GM19099 (cell line): ENCODE results near the gene BCL2.
A peak's percentile ranks its signal among the peaks of the same experiment; 100 is the strongest.

Experiments
- POLR2A ChIP-seq: IDR thresholded peaks from 3 replicates; pipeline ENCODE4 v1.6.1; 2011; ENCODE audit warnings: low read depth; ENCODE audit not compliant: insufficient read length; ENCODE audit errors: extremely low read depth

Gene BCL2

GRCh38 chr18:63185984-63186383 is 133.6 kb downstream of the BCL2 start:
- TF ChIP-seq POLR2A, result no peak

GRCh38 chr18:63183952-63184770 is 135.4 kb downstream of the BCL2 start:
- no peak for TF ChIP-seq POLR2A

GRCh38 chr18:63183378-63183777 is 136.2 kb downstream of the BCL2 start:
- no peak for TF ChIP-seq POLR2A

GRCh38 chr18:63182861-63183260 is 136.7 kb downstream of the BCL2 start:
- no peak for TF ChIP-seq POLR2A

- TF ChIP-seq POLR2A, result no peak
These were observed 137.2 kb downstream of the BCL2 start for GRCh38 chr18:63182310-63182772.

DNA sequence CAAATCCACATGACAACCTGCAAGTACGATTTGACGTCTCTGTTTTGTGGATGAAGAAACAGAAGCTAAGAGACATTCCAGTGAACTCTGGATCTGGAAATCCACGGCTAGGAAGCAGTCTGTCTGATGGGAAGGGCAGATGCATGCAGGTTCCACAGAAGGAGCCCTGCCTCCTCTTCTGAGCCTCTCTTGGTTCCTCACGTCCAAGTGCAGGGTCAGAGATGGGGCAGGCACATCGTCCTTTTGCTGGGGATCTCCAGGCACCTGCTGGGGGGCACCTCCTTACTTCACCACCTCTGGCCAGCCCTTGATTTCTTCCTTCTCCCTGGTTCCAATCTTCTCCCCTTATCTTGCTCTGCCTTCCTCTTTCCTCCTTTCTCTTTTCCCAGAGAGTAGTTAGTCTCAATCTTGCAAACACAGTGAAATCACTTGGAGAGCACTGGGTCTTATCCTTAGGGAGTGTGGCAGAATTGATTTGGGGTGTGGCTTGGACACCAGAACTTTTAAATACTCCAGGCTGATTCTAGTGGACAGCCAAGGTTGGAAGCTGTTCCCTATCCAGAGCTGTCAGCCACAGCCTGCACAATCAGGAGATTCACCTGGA is 137.8 kb downstream of the BCL2 start:
- no peak for TF ChIP-seq POLR2A

- peak; percentile 48 for TF ChIP-seq POLR2A
These were observed 138.6 kb downstream of the BCL2 start for GRCh38 chr18:63180971-63181376.

GRCh38 chr18:63180321-63180720 is 139.2 kb downstream of the BCL2 start:
- no peak for TF ChIP-seq POLR2A

DNA sequence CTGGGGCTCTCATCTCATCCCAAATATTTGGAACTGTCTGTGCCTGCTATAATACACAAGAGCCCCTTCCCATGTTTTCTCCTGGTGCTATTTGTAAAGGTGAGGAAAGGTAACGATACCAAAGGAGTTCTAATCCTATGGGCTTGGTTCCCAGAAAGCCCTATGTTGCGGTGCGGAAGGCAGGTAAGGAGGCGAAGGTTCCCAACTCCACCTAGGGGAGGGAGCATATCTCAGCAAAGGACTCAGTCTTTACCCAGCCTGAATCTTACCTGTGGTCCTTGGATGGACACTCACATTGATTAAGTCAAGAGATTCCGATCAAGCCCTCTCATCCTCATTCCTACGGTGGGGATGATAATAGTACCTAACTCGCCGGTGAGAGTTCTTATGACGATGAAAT is 140.1 kb downstream of the BCL2 start:
- TF ChIP-seq POLR2A, result no peak

GRCh38 chr18:63178971-63179370 is 140.6 kb downstream of the BCL2 start:
- TF ChIP-seq POLR2A, result no peak

DNA sequence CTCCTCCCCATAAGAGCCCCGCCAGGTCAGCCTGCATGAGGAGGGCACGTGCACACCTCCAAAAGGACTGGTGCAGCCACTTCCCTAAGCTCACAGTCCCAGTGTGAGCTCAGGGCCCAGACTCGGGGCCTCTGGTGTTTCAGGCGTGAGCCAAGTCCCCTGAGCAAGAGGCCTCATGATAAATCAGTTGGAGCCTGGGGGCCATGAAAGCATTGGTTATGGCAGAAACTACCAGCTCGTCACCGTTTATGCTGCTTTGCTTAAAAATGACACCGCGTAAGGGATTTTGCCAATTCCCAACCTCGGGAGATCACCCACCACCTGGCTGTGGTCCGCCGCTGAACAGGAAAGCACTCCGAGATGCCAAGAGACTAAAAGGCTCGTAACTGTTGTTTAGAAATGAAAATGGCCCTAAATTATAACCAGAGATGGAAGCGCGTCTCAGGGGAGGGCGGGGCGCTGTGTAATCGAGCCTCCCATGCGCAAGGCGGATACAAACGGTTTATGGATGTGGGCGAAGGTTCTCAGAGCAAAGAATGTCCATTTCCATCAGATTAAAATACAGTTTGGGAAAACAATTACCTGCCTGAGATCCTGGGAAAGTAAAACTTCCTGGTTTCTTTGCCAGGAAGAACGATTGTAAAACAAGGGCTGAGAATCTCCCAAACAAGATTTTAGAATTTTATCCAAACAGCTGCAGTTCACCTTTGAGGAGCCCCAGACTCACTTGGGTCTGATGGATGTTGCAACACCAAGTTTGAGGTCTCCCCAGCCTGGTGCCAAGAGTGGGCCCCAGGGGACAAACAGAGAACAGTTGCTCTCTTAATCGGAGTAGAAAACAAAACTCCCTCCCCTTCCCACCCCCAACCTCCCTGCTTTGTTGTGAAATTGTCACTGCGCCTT is 141.4 kb downstream of the BCL2 start:
- TF ChIP-seq POLR2A, result no peak

DNA sequence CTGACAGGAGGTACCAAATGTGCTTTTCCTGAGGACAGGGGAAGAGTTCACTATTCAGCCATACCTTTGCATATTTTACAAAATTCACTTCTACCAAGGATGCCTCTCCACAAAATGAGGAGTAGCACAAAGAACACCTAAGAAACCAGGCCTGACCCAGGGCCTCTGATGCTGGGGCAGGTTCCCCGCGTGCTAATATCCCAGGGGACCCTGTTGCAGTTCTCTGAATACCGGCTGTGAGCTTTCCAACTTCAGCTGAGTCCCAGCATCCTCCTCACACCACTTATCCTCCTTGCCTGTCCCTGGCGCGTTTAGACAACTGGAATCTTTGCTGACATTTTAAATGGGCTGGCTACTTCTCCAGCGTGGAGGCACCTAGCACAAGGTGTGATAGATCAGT is 142.3 kb downstream of the BCL2 start:
- TF ChIP-seq POLR2A, result no peak

GRCh38 chr18:63175264-63175663 is 144.3 kb downstream of the BCL2 start:
- TF ChIP-seq POLR2A, result no peak

GRCh38 chr18:63173983-63174382 is 145.6 kb downstream of the BCL2 start:
- TF ChIP-seq POLR2A, result no peak

GRCh38 chr18:63169853-63170252 is 149.7 kb downstream of the BCL2 start:
- TF ChIP-seq POLR2A, result no peak
